Panc1 (cell line): Measurements from ENCODE around the gene ESR2. TPM values are rescaled to one million over a fixed set of nuclear protein-coding genes. Genes with fewer than 3 reads are reported as not detected.

Experiments used
- ATAC-seq: fragments of 200-7000 bp; cut with Tn5 transposase; 2 replicates; pipeline ENCODE4 v1.9.1; 2020; ENCODE audit warnings: mild to moderate bottlenecking, moderate library complexity
- BruUV-seq: library from RNA; stranded (reverse); fragments of 400-500 nt; replicated peaks from 2 replicates; lab custom pipeline; 2021; lab: Mats Ljungman, UMichigan
- CTCF ChIA-PET: fragments of 300-600 bp; sonication (Branson Sonifier 250); formaldehyde crosslinking; loops from one replicate; lab custom pipeline; 2022; ENCODE audit warnings: antibody characterized with exemption; lab: Charles Lee
- POLR2A ChIA-PET: fragments of 300-600 bp; sonication (Branson Sonifier 250); formaldehyde crosslinking; loops from one replicate; lab custom pipeline; 2022; ENCODE audit warnings: antibody characterized with exemption; lab: Charles Lee
- DNase-seq: peaks from one replicate; pipeline ENCODE4 v3.0.0-alpha.2; 2010; ENCODE audit warnings: low read depth, low spot score
- H3K27ac ChIP-seq: 2 replicates; pipeline ENCODE4 v1.5.1; 2011; ENCODE audit warnings: mild to moderate bottlenecking, low read length, inconsistent platforms
- H3K27me3 ChIP-seq: fragments of 200-500 bp; sonication (Bioruptor generic); 2 replicates; pipeline ENCODE4 v1.6.0; 2014; ENCODE audit warnings: low read length, inconsistent platforms; ENCODE audit not compliant: control insufficient read depth, insufficient read depth
- H3K36me3 ChIP-seq: fragments of 200-500 bp; sonication (Bioruptor generic); 2 replicates; pipeline ENCODE4 v1.5.1; 2014; ENCODE audit warnings: inconsistent platforms, mild to moderate bottlenecking, low read length, moderate library complexity; ENCODE audit not compliant: control insufficient read depth, insufficient read depth
- H3K4me1 ChIP-seq: 2 replicates; pipeline ENCODE4 v1.5.1; 2011; ENCODE audit warnings: inconsistent platforms, mild to moderate bottlenecking, low read length, moderate library complexity; ENCODE audit not compliant: control insufficient read depth, insufficient read depth
- H3K4me3 ChIP-seq, 2 experiments: 2 replicates each; pipeline ENCODE4 v1.5.1; 2011 to 2012; ENCODE audit warnings: low read depth in 2 of 2, low read length in 2 of 2, mild to moderate bottlenecking in 2 of 2, inconsistent platforms in 1 of 2, moderate library complexity in 1 of 2
- H3K9me3 ChIP-seq: fragments of 200-500 bp; sonication (Bioruptor generic); 2 replicates; pipeline ENCODE4 v1.5.1; 2014; ENCODE audit warnings: low read depth, mild to moderate bottlenecking, inconsistent platforms, low read length, moderate library complexity; ENCODE audit not compliant: control insufficient read depth, insufficient read depth
- POLR2AphosphoS5 ChIP-seq: IDR thresholded peaks from 2 replicates; pipeline ENCODE4 v1.6.1; 2012; ENCODE audit warnings: mild to moderate bottlenecking, low read depth, low read length, moderate library complexity
- SIN3A ChIP-seq: IDR thresholded peaks from 2 replicates; pipeline ENCODE4 v1.6.1; 2012; ENCODE audit warnings: low read depth, mild to moderate bottlenecking, low read length, moderate library complexity, borderline replicate concordance; ENCODE audit not compliant: insufficient read depth
- TCF7L2 ChIP-seq: IDR thresholded peaks from 2 replicates; pipeline ENCODE4 v1.6.1; 2011; ENCODE audit warnings: mild to moderate bottlenecking, low read depth, low read length, inconsistent platforms
- in situ Hi-C: cut with HindIII; loops from 2 replicates; pipeline ENCODE4 v1.10.0; 2016; ENCODE audit warnings: low sequenced_read_pairs, low pct_unique_long_range_greater_than_20kb
- intact Hi-C: fragments of 100-400 bp; cut with micrococcal nuclease; formaldehyde crosslinking; loops from one replicate; pipeline ENCODE4 v1.10.0; 2022; ENCODE audit not compliant: unreplicated experiment
- total RNA-seq: library from RNA; stranded (reverse); gene quantifications from one replicate; pipeline ENCODE4 v1.2.1, GENCODE V29; 2021; ENCODE audit not compliant: unreplicated experiment
- TF ChIP-seq, protein P1 (sequence below): fragments of 450-650 bp; IDR thresholded peaks from 2 replicates; pipeline ENCODE4 v1.5.1; 2017; ENCODE audit warnings: mild to moderate bottlenecking
- TF ChIP-seq, protein P2 (sequence below), 2 experiments: IDR thresholded peaks; 2 replicates each; pipeline ENCODE4 v1.6.1; 2011 to 2012; ENCODE audit warnings: low read depth in 2 of 2, control low read depth in 1 of 2, low read length in 1 of 2, mild to moderate bottlenecking in 1 of 2, moderate library complexity in 1 of 2; ENCODE audit not compliant: insufficient read depth in 1 of 2

ESR2 gene
- total RNA-seq, 1 experiment from 2014 or later = not detected

DNA sequence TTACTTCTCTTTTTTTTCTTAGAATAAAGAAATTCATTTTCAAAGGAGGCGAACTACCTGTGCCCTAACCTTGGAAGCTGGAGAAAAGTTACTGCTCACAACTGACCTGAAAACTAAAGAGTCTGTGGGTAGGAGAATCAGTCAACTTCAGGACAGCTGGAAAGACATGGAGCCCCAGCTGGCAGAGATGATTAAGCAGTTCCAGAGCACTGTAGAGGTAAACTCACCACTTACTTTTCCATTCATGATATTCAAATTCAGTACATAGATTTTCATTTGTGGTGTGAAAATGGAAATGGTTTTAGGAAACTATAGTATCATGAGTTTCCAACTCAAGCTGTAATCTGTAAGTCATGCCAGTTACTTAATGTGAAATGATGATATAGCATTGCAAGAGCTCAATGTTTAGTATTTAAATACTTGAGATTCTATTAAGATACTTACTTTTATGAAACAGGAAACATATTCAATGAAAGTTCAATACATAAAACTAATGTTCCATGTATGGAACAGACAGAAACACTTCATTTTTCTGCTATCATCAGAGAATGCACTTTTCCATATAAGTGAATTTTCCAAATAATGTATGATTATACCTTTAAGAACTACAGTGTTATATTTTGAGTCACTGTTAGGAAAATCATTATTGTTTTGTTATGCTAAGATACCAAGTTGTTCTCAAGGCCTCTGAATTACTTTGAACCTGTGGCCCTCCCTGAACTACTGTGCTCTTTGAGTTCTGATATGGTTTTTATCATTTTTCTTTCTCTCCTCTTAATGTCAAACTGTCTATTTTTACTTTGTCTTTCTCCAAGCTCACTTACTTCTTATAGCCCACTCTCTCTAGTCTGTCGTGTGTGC, 119.0 kb downstream of the ESR2 start:
- no peak for DNase-seq
- CTCF ChIA-PET = no interaction called here
- ATAC-seq = no peak

DNA sequence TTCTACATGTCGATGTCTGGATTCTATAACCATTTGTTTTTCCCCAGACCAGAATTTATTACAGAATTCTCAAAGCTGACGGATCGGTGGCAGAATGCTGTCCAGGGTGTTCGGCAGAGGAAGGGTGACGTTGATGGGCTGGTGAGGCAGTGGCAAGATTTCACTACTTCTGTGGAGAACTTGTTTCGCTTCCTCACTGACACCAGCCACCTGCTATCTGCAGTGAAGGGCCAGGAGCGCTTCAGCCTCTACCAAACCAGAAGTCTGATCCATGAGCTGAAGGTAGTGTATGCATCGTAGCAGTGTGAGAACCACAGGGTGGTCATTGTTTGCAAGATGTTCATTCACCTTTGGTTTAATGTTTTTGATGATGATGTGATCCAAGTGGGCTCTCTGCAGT, 124.0 kb downstream of the ESR2 start:
- no peak for DNase-seq
- POLR2A ChIA-PET = no interaction called here
- Histone ChIP-seq H3K4me1 (no peaks in the 10 kb centered on the region), H3K36me3 (no peaks in the 10 kb centered on the region), H3K4me3 (no peak overlapping the region), H3K9me3 (no peaks in the 10 kb centered on the region), H3K27ac (no peak overlapping the region), H3K27me3 (no peaks in the 10 kb centered on the region)
- no peak for ATAC-seq
- in situ Hi-C loops (no loop called here), intact Hi-C loops (no loop called here)
- CTCF ChIA-PET = no interaction called here
- TF ChIP-seq, protein P1, sequence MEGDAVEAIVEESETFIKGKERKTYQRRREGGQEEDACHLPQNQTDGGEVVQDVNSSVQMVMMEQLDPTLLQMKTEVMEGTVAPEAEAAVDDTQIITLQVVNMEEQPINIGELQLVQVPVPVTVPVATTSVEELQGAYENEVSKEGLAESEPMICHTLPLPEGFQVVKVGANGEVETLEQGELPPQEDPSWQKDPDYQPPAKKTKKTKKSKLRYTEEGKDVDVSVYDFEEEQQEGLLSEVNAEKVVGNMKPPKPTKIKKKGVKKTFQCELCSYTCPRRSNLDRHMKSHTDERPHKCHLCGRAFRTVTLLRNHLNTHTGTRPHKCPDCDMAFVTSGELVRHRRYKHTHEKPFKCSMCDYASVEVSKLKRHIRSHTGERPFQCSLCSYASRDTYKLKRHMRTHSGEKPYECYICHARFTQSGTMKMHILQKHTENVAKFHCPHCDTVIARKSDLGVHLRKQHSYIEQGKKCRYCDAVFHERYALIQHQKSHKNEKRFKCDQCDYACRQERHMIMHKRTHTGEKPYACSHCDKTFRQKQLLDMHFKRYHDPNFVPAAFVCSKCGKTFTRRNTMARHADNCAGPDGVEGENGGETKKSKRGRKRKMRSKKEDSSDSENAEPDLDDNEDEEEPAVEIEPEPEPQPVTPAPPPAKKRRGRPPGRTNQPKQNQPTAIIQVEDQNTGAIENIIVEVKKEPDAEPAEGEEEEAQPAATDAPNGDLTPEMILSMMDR = no peak
- TF ChIP-seq SIN3A = no peak
- no peak for TF ChIP-seq POLR2AphosphoS5
- TF ChIP-seq, protein P2, sequence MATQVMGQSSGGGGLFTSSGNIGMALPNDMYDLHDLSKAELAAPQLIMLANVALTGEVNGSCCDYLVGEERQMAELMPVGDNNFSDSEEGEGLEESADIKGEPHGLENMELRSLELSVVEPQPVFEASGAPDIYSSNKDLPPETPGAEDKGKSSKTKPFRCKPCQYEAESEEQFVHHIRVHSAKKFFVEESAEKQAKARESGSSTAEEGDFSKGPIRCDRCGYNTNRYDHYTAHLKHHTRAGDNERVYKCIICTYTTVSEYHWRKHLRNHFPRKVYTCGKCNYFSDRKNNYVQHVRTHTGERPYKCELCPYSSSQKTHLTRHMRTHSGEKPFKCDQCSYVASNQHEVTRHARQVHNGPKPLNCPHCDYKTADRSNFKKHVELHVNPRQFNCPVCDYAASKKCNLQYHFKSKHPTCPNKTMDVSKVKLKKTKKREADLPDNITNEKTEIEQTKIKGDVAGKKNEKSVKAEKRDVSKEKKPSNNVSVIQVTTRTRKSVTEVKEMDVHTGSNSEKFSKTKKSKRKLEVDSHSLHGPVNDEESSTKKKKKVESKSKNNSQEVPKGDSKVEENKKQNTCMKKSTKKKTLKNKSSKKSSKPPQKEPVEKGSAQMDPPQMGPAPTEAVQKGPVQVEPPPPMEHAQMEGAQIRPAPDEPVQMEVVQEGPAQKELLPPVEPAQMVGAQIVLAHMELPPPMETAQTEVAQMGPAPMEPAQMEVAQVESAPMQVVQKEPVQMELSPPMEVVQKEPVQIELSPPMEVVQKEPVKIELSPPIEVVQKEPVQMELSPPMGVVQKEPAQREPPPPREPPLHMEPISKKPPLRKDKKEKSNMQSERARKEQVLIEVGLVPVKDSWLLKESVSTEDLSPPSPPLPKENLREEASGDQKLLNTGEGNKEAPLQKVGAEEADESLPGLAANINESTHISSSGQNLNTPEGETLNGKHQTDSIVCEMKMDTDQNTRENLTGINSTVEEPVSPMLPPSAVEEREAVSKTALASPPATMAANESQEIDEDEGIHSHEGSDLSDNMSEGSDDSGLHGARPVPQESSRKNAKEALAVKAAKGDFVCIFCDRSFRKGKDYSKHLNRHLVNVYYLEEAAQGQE (IDR thresholded peaks at IDR 0.05; ENCODE audit: insufficient read depth in 1 of 2, low read depth in 2 of 2, low read length in 1 of 2) = no peak
- TF ChIP-seq TCF7L2 = no peak
- BruUV-seq = no TSS peak

More for the DNA sequence above, 119.0 kb downstream of the ESR2 start:
- Histone ChIP-seq H3K27me3 (no peaks in the 10 kb centered on the region), H3K4me1 (no peaks in the 10 kb centered on the region), H3K4me3 (no peak overlapping the region), H3K9me3 (no peaks in the 10 kb centered on the region), H3K36me3 (no peaks in the 10 kb centered on the region), H3K27ac (no peak overlapping the region)
- TF ChIP-seq POLR2AphosphoS5 (no peak), SIN3A (no peak), TCF7L2 (no peak)
- TF ChIP-seq, protein P2 (IDR thresholded peaks at IDR 0.05; ENCODE audit: insufficient read depth in 1 of 2, low read depth in 2 of 2, low read length in 1 of 2) = no peak
- TF ChIP-seq, protein P1 = no peak
- BruUV-seq = no TSS peak
- in situ Hi-C loops (no loop called here), intact Hi-C loops (no loop called here)
- POLR2A ChIA-PET = no interaction called here
